HEK293 (cell line): ENCODE measurements around the gene SNX5.

Experiments used
- CTCF ChIA-PET: fragments of 350-600 bp; formaldehyde crosslinking; extraction: SDS; loops from one replicate; lab custom pipeline; 2021; ENCODE audit warnings: antibody characterized with exemption; lab: Yijun Ruan, JAX
- POLR2A ChIA-PET: fragments of 300-600 bp; formaldehyde crosslinking; extraction: SDS; loops from one replicate; lab custom pipeline; 2020; ENCODE audit warnings: antibody characterized with exemption, inconsistent platforms; lab: Yijun Ruan, JAX
- H3K27ac ChIP-seq: fragments of 200-500 bp; sonication (Bioruptor generic); 2 replicates; pipeline ENCODE4 v1.5.1; 2014; ENCODE audit warnings: low read depth, low read length, control low read depth, inconsistent platforms; ENCODE audit errors: extremely low read depth
- H3K36me3 ChIP-seq, 2 experiments: fragments of 200-500 bp in 1 of 2; sonication (Bioruptor generic) in 1 of 2; 1 replicate in 1 of 2; 2 replicates in 1 of 2; pipeline ENCODE4 v1.5.1; 2014 to 2017; ENCODE audit warnings: inconsistent platforms in 2 of 2, low read length in 2 of 2; ENCODE audit not compliant: control insufficient read depth in 2 of 2, insufficient read depth in 1 of 2
- H3K4me1 ChIP-seq: fragments of 200-500 bp; sonication (Bioruptor generic); 2 replicates; pipeline ENCODE4 v1.5.1; 2014; ENCODE audit warnings: mild to moderate bottlenecking, low read length, inconsistent platforms; ENCODE audit not compliant: control insufficient read depth, insufficient read depth
- H3K4me3 ChIP-seq: 2 replicates; pipeline ENCODE4 v1.5.1; 2011; ENCODE audit warnings: low read depth, mild to moderate bottlenecking, control low read depth, low read length, moderate library complexity
- H3K9me3 ChIP-seq: fragments of 200-500 bp; sonication (Bioruptor generic); 2 replicates; pipeline ENCODE4 v1.5.1; 2014; ENCODE audit warnings: low read depth, low read length, inconsistent platforms; ENCODE audit not compliant: control insufficient read depth, insufficient read depth
- GLIS1 ChIP-seq: fragments of 450-650 bp; formaldehyde crosslinking; IDR thresholded peaks from 2 replicates; pipeline ENCODE4 v1.5.1; 2016; ENCODE audit warnings: missing biosample characterization, missing genetic modification characterization
- KLF16 ChIP-seq: fragments of 450-650 bp; formaldehyde crosslinking; IDR thresholded peaks from 2 replicates; pipeline ENCODE4 v1.5.1; 2017; ENCODE audit warnings: missing biosample characterization, missing genetic modification characterization
- PBX3 ChIP-seq: sonication (generic); formaldehyde crosslinking; IDR thresholded peaks from 2 replicates; pipeline ENCODE4 v1.8.1; 2022; ENCODE audit warnings: mild to moderate bottlenecking, moderate library complexity, missing genetic modification reagents
- REST ChIP-seq: fragments of 450-650 bp; formaldehyde crosslinking; IDR thresholded peaks from 2 replicates; pipeline ENCODE4 v1.5.1; 2016; ENCODE audit warnings: missing biosample characterization, missing genetic modification characterization
- SETDB1 ChIP-seq: IDR thresholded peaks from one replicate; pipeline ENCODE4 v1.6.1; 2017; ENCODE audit warnings: mild to moderate bottlenecking, low read length, moderate library complexity, mixed read lengths; ENCODE audit not compliant: insufficient read length
- SP7 ChIP-seq: fragments of 450-650 bp; formaldehyde crosslinking; IDR thresholded peaks from 2 replicates; pipeline ENCODE4 v1.5.1; 2016; ENCODE audit warnings: missing biosample characterization, missing genetic modification characterization
- WT1 ChIP-seq: fragments of 450-650 bp; formaldehyde crosslinking; IDR thresholded peaks from 2 replicates; pipeline ENCODE4 v1.5.1; 2016; ENCODE audit warnings: missing biosample characterization, missing genetic modification characterization
- ZNF138 ChIP-seq: fragments of 450-650 bp; formaldehyde crosslinking; IDR thresholded peaks from 2 replicates; pipeline ENCODE4 v1.5.1; 2016; ENCODE audit warnings: missing biosample characterization, missing genetic modification characterization, borderline replicate concordance
- ZNF404 ChIP-seq: fragments of 450-650 bp; formaldehyde crosslinking; IDR thresholded peaks from 2 replicates; pipeline ENCODE4 v1.5.1; 2017; ENCODE audit warnings: missing biosample characterization, missing genetic modification characterization
- ZNF623 ChIP-seq: fragments of 450-650 bp; formaldehyde crosslinking; IDR thresholded peaks from 2 replicates; pipeline ENCODE4 v1.5.1; 2016; ENCODE audit warnings: missing biosample characterization, missing genetic modification characterization
- ZNF654 ChIP-seq: fragments of 450-650 bp; formaldehyde crosslinking; IDR thresholded peaks from 2 replicates; pipeline ENCODE4 v1.5.1; 2016; ENCODE audit warnings: low read depth, missing biosample characterization, missing genetic modification characterization
- ZNF692 ChIP-seq: fragments of 450-650 bp; formaldehyde crosslinking; IDR thresholded peaks from 2 replicates; pipeline ENCODE4 v1.5.1; 2016; ENCODE audit warnings: missing biosample characterization, missing genetic modification characterization
- ZNF704 ChIP-seq: fragments of 450-650 bp; formaldehyde crosslinking; IDR thresholded peaks from 2 replicates; pipeline ENCODE4 v1.5.1; 2016; ENCODE audit warnings: missing biosample characterization, missing genetic modification characterization

Gene SNX5

GRCh38 chr20:18004384-18005031 is 35.9 kb upstream of the SNX5 start (continued):
- TF ChIP-seq REST (tag by site-specific recombination) (no peak), KLF16 (tag by site-specific recombination) (no peak), SETDB1 (no peak), ZNF623 (tag by site-specific recombination) (no peak), SP7 (no peak), ZNF138 (tag by site-specific recombination) (no peak), ZNF704 (tag by site-specific recombination) (no peak), PBX3 (CRISPR knock-in tag) (no peak)

- POLR2A ChIA-PET, result no interaction called here
- no peak overlapping the region for H3K4me3 ChIP-seq
- no peaks in the 10 kb centered on the region for H3K4me1 ChIP-seq
- H3K9me3 ChIP-seq, result no peaks in the 10 kb centered on the region
- no peak for TF ChIP-seq ZNF692 (tag by site-specific recombination)
- TF ChIP-seq ZNF654 (tag by site-specific recombination), result no peak
- no peak for TF ChIP-seq WT1
- H3K27ac ChIP-seq, result no peak overlapping the region
- CTCF ChIA-PET, result interaction anchor here (1.0 kb wide), 1 partner anchor 8 kb away, joined by 3 read pairs; no protein-coding TSS in a partner anchor
- no peaks in the 10 kb centered on the region for H3K36me3 ChIP-seq
Observed at GRCh38 chr20:18003897-18004296, 35.3 kb upstream of the SNX5 start.

- ChIA-PET CTCF (no interaction called here), POLR2A (interaction anchor here (1.5 kb wide), 1 partner anchor 319 kb away, joined by 3 read pairs; the partner anchor contains the start of gene RRBP1)
- H3K4me1 ChIP-seq, result no peaks in the 10 kb centered on the region
- no peaks in the 10 kb centered on the region for H3K36me3 ChIP-seq
- no peaks in the 10 kb centered on the region for H3K9me3 ChIP-seq
- TF ChIP-seq ZNF404 (tag by site-specific recombination), result no peak
- 0 out of 2 replicates have a peak, but pooled peaks have one; percentile 8 for TF ChIP-seq GLIS1
- no peak overlapping the region for H3K27ac ChIP-seq
- no peak overlapping the region for H3K4me3 ChIP-seq
Observed at GRCh38 chr20:18001131-18001921, 32.7 kb upstream of the SNX5 start.
